K562 (cell line): Measurements from ENCODE around the gene RABGAP1L. TPM values are rescaled to one million over a fixed set of nuclear protein-coding genes. Genes with fewer than 3 reads are reported as not detected.

Experiments used
- ATAC-seq: fragments of 200-7000 bp; cut with Tn5 transposase; 3 replicates; pipeline ENCODE4 v1.9.1; 2020; ENCODE audit warnings: moderate library complexity
- BruUV-seq: library from RNA; stranded (reverse); fragments of 400-500 nt; replicated peaks from 2 replicates; lab custom pipeline; 2021; lab: Mats Ljungman, UMichigan
- CTCF ChIA-PET: fragments of 300-600 bp; formaldehyde crosslinking; extraction: SDS; loops from one replicate; lab custom pipeline; 2021; ENCODE audit warnings: low intra/inter-chr PET ratio; lab: Yijun Ruan, JAX
- POLR2A ChIA-PET: fragments of 300-600, 350-650 bp; sonication (Branson Sonifier 250); formaldehyde crosslinking; extraction: SDS; loops from one replicate; lab custom pipeline; 2021; ENCODE audit warnings: antibody characterized with exemption, inconsistent platforms; lab: Yijun Ruan, JAX
- DNase-seq, 4 experiments: peaks; one replicate each; pipeline versions ENCODE4 v3.0.0 to v3.0.0-alpha.2; 2011 to 2018; ENCODE audit warnings: low spot score in 3 of 4, mixed read lengths in 3 of 4; ENCODE audit errors: extremely low read depth in 1 of 4
- FAIRE-seq: peaks from 2 replicates; lab custom pipeline; 2011; peaks lifted over from hg19 to GRCh38; lab: Jason Lieb, UNC
- H2AFZ ChIP-seq: 2 replicates; pipeline ENCODE4 v1.6.0; 2011; ENCODE audit warnings: low read depth, low read length, control low read depth, inconsistent platforms
- H3K27ac ChIP-seq: fragments of 200-600 bp; 3 replicates; pipeline ENCODE4 v1.8.0; 2011; ENCODE audit warnings: low read depth, mild to moderate bottlenecking, control low read depth, inconsistent platforms, low read length, moderate library complexity, mixed read lengths; ENCODE audit errors: extremely low read depth
- H3K27me3 ChIP-seq, 2 experiments: fragments of 300-600 bp in 1 of 2; 2 replicates in 1 of 2; 3 replicates in 1 of 2; pipeline versions ENCODE4 v1.6.0 to v1.8.0; 2011; ENCODE audit warnings: inconsistent platforms in 2 of 2, low read length in 2 of 2, mild to moderate bottlenecking in 1 of 2, mixed read lengths in 1 of 2, moderate library complexity in 1 of 2; ENCODE audit not compliant: control insufficient read depth in 2 of 2, insufficient read depth in 2 of 2
- H3K36me3 ChIP-seq: fragments of 300-600 bp; 3 replicates; pipeline ENCODE4 v1.8.0; 2011; ENCODE audit warnings: mild to moderate bottlenecking, low read length, inconsistent platforms; ENCODE audit not compliant: control insufficient read depth, insufficient read depth
- H3K4me1 ChIP-seq, 2 experiments: fragments of 200-600 bp in 1 of 2; replicated peaks in 1 of 2; 2 replicates in 1 of 2; 3 replicates in 1 of 2; pipeline versions ENCODE4 v1.5.1 to v1.8.0; 2011; ENCODE audit warnings: inconsistent platforms in 2 of 2, low read length in 2 of 2, mild to moderate bottlenecking in 1 of 2, mixed read lengths in 1 of 2, moderate library complexity in 1 of 2; ENCODE audit not compliant: control insufficient read depth in 2 of 2, insufficient read depth in 2 of 2
- H3K4me2 ChIP-seq: 2 replicates; pipeline ENCODE4 v1.6.1; 2011; ENCODE audit warnings: low read length, control low read depth, inconsistent platforms, mixed read lengths; ENCODE audit not compliant: insufficient read depth
- H3K4me3 ChIP-seq: fragments of 200-600 bp; sonication (generic), shearing (Covaris generic); 2 replicates; pipeline ENCODE4 v1.5.1; 2016; ENCODE audit warnings: control low read depth, inconsistent platforms
- H3K79me2 ChIP-seq: fragments of 200-600 bp; 3 replicates; pipeline ENCODE4 v1.8.0; 2011; ENCODE audit warnings: low read length, inconsistent platforms; ENCODE audit not compliant: control insufficient read depth, insufficient read depth
- H3K9ac ChIP-seq, 2 experiments: 2 replicates each; pipeline versions ENCODE4 v1.6.0 to v1.6.1; 2011; ENCODE audit warnings: low read depth in 2 of 2, low read length in 2 of 2, control low read depth in 1 of 2, inconsistent platforms in 1 of 2, mild to moderate bottlenecking in 1 of 2, mixed read lengths in 1 of 2; ENCODE audit not compliant: insufficient read depth in 1 of 2
- H3K9me1 ChIP-seq: one replicate; pipeline ENCODE4 v1.6.0; 2011; ENCODE audit warnings: inconsistent platforms, mild to moderate bottlenecking, low read length, moderate library complexity; ENCODE audit not compliant: control insufficient read depth, insufficient read depth
- H3K9me3 ChIP-seq: replicated peaks from 2 replicates; pipeline ENCODE4 v1.5.1; 2011; ENCODE audit warnings: low read depth, low read length, inconsistent platforms; ENCODE audit not compliant: control insufficient read depth, insufficient read depth
- H4K20me1 ChIP-seq: replicated peaks from 2 replicates; pipeline ENCODE4 v1.6.1; 2011; ENCODE audit warnings: low read length, inconsistent platforms, mixed read lengths; ENCODE audit not compliant: control insufficient read depth, insufficient read depth
- FOXK1 ChIP-seq: sonication (generic); formaldehyde crosslinking; IDR thresholded peaks from 2 replicates; pipeline ENCODE4 v1.8.0; 2022; ENCODE audit warnings: missing genetic modification reagents, mild to moderate bottlenecking, borderline replicate concordance
- GMEB1 ChIP-seq: fragments of 250-450 bp; sonication (Bioruptor Pico); IDR thresholded peaks from 2 replicates; pipeline ENCODE4 v1.4.0; 2020; ENCODE audit warnings: mild to moderate bottlenecking
- MYBL2 ChIP-seq, 2 experiments: fragments of 450-650 bp in 1 of 2; sonication (generic) in 1 of 2; formaldehyde crosslinking in 1 of 2; IDR thresholded peaks; 2 replicates each; pipeline versions ENCODE4 v1.6.1 to v1.8.1; 2017 to 2022; ENCODE audit warnings: borderline replicate concordance in 1 of 2, inconsistent platforms in 1 of 2, low read depth in 1 of 2, mild to moderate bottlenecking in 1 of 2, missing genetic modification reagents in 1 of 2, moderate library complexity in 1 of 2
- NR4A1 ChIP-seq, 2 experiments: fragments of 250-450 bp in 1 of 2; fragments of 450-650 bp in 1 of 2; sonication (Bioruptor Pico) in 1 of 2; IDR thresholded peaks; 2 replicates each; pipeline versions ENCODE4 v1.4.0 to v1.6.1; 2016 to 2020; ENCODE audit warnings: mild to moderate bottlenecking in 2 of 2, missing compliant biosample characterization in 1 of 2, missing genetic modification characterization in 1 of 2, moderate library complexity in 1 of 2
- ZC3H4 ChIP-seq: sonication (generic); formaldehyde crosslinking; IDR thresholded peaks from 2 replicates; pipeline ENCODE4 v1.9.0; 2021; ENCODE audit warnings: missing genetic modification reagents, borderline replicate concordance
- ZNF174 ChIP-seq: fragments of 250-450 bp; sonication (Bioruptor Pico); IDR thresholded peaks from 2 replicates; pipeline ENCODE4 v1.4.0; 2020; ENCODE audit warnings: mild to moderate bottlenecking
- WGBS: fragments of 100-300 bp; shearing (Covaris generic); methylation state at CpG from one replicate; pipeline ENCODE4 v1.1.6; 2016; ENCODE audit warnings: low coverage, mixed read lengths; ENCODE audit not compliant: insufficient coverage; ENCODE audit errors: missing lambda C conversion rate; 5-methylcytosine and 5-hydroxymethylcytosine counted together
- in situ Hi-C: fragments of 300-500 bp; cut with MboI; formaldehyde crosslinking; loops from 4 replicates; pipeline ENCODE4 v1.15.0; 2018; ENCODE audit warnings: inconsistent platforms, mixed read lengths
- intact Hi-C: fragments of 100-400 bp; cut with micrococcal nuclease; formaldehyde crosslinking; loops from 2 replicates; pipeline ENCODE4 v1.14.2; 2022
- polyA plus RNA-seq, 8 experiments: library from polyadenylated mRNA; depleted of rRNA in 4 of 8; stranded (reverse) in 5 of 8; unstranded in 3 of 8; fragments of >200 nt; fragmentation: Nextera tagmentation in 2 of 8; fragmentation: Illumina TruSeq in 1 of 8; extraction: Ambion mirVana in 2 of 8; extraction: Trizol in 1 of 8; gene quantifications; 2 replicates each; pipeline versions ENCODE4 v1.2.1 to v1.2.3, GENCODE V29; 2011 to 2014; ENCODE audit warnings: inconsistent platforms in 1 of 8, missing spikeins in 1 of 8
- total RNA-seq, 7 experiments: library from RNA; depleted of rRNA in 6 of 7; stranded (reverse); fragments of >200 nt in 6 of 7; fragmentation: Illumina TruSeq in 2 of 7; extraction: Trizol in 2 of 7; gene quantifications; 2 replicates each; pipeline versions ENCODE4 v1.2.1 to v1.2.3, GENCODE V29; 2011 to 2021; ENCODE audit warnings: low replicate concordance in 1 of 7

Gene RABGAP1L
- total and polyA plus RNA-seq, 9 of the 15 experiments (the other 6 are each of a cell fraction or from before 2014, with no cell fraction given): 16.5 to 44.9 (median 26.7) TPM

DNA sequence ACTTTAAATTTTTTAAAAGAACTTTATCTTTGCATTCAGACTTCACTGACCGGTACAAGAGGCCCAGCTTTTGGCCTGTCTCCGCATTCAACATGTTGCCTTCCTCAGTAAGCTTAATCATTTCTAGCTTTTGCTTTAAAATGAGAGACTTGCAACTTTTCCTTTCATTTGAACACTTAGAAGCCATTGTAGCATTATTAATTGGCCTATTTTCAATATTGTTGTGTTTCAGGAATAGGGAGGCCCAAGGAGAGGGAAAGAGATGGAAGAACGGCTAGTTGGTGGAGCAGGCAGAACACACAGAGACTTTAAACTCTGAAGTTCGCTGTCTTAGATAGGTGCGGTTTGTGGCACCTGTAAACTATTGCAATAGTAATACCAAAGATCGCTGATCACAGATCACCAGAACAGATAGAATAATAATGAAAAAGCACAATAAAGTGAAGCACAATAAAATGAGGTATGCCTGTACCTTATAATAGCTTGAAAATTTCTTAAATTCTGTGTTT, 31.4 kb downstream of the RABGAP1L start:
- H2AFZ ChIP-seq: no peak overlapping the region
- H3K9ac ChIP-seq: no peak overlapping the region
- H3K36me3 ChIP-seq: no peaks in the 10 kb centered on the region
- no peaks in the 10 kb centered on the region for H4K20me1 ChIP-seq
- no peak overlapping the region for H3K4me3 ChIP-seq
- no peaks in the 10 kb centered on the region; the same call in 1 of the 2 replicates for H3K9me3 ChIP-seq
- BruUV-seq: no TSS peak
- ATAC-seq (peak; percentile 64), DNase-seq (peak in 1 of 4 experiments; percentile 23), FAIRE-seq (peak; percentile 32)
- no peak overlapping the region for H3K4me2 ChIP-seq
- TF ChIP-seq ZNF174: no peak
- TF ChIP-seq GMEB1 (CRISPR knock-in tag): no peak
- peak; percentile 23; the same call in 1 of the 2 replicates for TF ChIP-seq MYBL2 (IDR thresholded peaks at IDR 0.05; ENCODE audit: low read depth)
- TF ChIP-seq MYBL2 (CRISPR knock-in tag; IDR thresholded peaks at IDR 0.05; ENCODE audit: borderline replicate concordance): no peak
- TF ChIP-seq NR4A1 (CRISPR knock-in tag; IDR thresholded peaks at IDR 0.05): no peak
- no peak for TF ChIP-seq NR4A1 (tag; IDR thresholded peaks at IDR 0.05)
- no peak for TF ChIP-seq FOXK1 (CRISPR knock-in tag)
- no peak for TF ChIP-seq ZC3H4 (CRISPR knock-in tag)
- H3K9me1 ChIP-seq: no peaks in the 10 kb centered on the region
- intact Hi-C loops (no loop called here), in situ Hi-C loops (no loop called here)
- H3K27ac ChIP-seq: peak overlapping the region; percentile 11; the same call in 1 of the 3 replicates
- peaks cover 3 to 6% of the 10 kb centered on the region in 2 experiments; a peak in 2 of 5 replicates for H3K4me1 ChIP-seq
- peaks cover 53% of the 10 kb centered on the region for H3K79me2 ChIP-seq
- CTCF ChIA-PET: no interaction called here
- H3K27me3 ChIP-seq: no peaks in the 10 kb centered on the region
- POLR2A ChIA-PET: interaction anchor here (0.8 to 3.4 kb wide), 7 partner anchors 9 to 90 kb away, joined by 3 to 10 read pairs (median 8); no protein-coding TSS in a partner anchor
- WGBS: 55% methylated on average over 6 of the region's 6 CpGs
